HG02970 (cell line): ENCODE measurements around the gene SYNPR.
"Not testable (repeated sequence)": the region's sequence is repeated elsewhere in the genome, so short reads cannot be mapped to it uniquely, and the experiment has no call there.

Experiments
- ATAC-seq: cut with Tn5 transposase; IDR thresholded peaks from one replicate; pipeline ENCODE4 v1.9.1; 2021; ENCODE audit warnings: mild to moderate bottlenecking, moderate library complexity, moderate number of reproducible peaks; ENCODE audit not compliant: unreplicated experiment, low FRiP score

The SYNPR gene

DNA sequence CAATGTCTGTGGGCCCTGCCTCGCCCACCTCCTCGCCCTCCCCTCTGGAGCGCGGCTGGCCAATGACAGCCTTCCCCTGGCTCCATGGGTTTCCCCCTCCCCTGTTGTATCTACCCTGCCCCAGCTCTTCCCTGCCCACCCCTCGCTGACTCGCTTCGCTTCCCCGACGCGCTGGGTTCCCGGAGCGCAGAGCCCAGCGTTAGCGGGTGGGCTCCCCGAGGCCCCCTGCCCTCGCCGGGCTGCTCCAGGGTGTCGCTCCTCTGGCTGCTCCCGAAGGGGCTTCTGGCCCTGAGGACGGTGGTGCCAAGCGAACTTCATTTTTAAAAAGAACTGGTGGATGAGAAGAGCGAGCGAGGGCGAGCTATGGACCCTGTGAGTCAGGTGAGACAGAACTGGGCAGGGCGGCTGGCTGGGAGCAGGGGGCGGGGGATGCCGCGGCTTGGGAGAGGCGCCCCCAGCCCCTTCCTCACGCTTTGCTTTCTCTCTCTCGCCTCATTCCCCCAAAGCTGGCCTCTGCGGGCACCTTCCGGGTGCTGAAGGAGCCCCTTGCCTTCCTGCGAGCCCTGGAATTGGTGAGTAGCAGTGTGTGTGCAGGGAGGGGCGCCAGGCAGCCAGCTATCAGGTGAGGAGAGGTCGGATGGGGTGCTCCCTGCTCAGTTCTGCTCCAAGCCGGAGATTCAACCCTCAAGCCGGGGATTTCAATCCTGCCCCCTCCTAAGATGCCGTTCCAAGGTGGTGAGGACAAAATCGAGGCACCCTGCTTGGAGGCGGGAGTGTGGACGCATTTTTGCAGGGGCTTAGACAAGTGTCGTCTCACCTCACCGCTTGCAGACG, at the start of gene SYNPR:
SYNPR (plus strand) TSS at position 138 of the 834 bp plus-strand sequence.
- no peak for ATAC-seq

DNA sequence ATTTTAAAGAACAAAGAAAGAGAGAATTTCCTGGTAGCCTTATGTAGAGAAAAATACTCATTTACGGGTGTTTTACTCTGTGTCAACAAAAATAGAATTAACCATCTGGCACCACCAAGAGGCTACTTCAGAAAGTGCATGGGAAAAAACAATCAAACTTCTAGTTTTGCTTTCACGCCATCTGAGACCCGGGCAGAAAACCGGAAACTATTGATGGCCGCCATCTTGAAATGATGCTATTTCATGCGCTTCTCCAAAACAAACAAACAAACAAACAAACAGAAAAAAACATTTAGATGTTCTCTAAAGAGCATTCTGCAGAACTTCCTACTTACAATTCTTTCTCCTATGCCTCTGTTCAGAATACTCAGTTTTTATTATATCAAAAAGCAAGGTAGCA, 49.4 kb upstream of the SYNPR start:
- peak; percentile 54 for ATAC-seq

DNA sequence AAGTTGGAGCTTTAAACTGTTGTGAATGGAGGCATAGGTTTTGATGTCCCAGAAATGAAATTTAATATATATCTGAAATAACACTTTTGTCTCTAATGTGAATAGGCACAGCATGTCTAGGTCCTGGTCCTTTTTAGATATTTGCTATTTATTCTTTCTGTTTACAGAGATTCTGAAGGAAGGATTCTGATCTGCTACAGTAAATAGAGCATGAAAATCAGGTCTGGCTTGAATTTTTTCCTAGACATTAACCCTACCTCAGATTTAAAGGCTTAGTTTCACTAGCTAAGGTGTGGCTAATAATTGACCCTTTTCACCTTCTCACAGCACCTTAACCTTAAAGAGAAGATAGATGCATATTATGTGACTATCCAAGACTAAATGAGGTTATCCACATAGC, 48.0 kb upstream of the SYNPR start:
- ATAC-seq: no peak

- no peak for ATAC-seq
Measured at GRCh38 chr3:63231643-63232042, 46.5 kb upstream of the SYNPR start.

GRCh38 chr3:63232764-63233396, 45.2 kb upstream of the SYNPR start:
- no peak for ATAC-seq

DNA sequence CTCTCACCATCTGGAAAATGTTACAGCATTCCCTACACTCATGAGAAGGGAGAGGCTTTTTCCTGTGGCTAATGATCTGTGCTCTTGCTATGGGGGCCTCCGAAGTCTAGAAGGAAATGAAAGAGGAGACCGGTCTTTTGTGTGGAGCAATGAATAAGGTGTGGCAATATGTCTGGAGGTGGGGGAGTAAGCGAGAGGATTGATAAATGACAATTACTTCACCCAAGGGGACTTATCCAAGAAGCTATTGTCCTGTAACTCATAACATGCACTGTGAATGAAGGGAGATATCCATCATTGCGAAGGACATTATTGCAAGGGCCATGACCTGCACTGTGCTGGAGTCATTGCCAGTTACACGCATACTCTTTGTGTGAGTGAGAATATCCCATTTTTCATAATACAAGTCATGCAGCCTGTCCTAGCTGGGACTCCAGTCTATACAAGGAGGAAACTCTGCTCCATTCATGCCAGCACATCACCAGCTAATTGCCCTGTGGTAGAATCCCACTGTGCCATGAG, 37.7 kb upstream of the SYNPR start:
- no peak for ATAC-seq

DNA sequence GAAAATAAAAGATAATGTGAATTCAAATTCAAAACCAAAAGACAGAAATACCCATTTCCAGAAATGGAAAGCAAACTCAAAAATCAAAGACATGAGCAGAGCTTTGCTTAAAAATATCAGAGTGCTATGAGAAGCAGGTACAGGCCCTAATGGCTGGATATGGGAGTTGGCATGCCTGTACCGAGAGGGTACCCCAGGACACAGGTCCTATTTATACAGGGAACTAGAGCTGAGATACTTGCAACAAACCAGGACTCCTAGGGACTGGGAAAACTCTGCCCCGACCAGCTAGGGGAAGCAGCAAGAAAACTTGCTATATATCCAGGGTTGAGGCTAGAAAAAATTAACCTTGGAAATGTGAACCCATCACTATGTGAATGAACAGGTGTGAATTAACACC, 36.0 kb upstream of the SYNPR start:
- ATAC-seq: no peak

GRCh38 chr3:63244486-63244885, 33.6 kb upstream of the SYNPR start:
- no peak for ATAC-seq

- ATAC-seq: no peak
Measured at GRCh38 chr3:63245726-63246241, 32.3 kb upstream of the SYNPR start.

- no peak for ATAC-seq
Measured at GRCh38 chr3:63248015-63248414, 30.1 kb upstream of the SYNPR start.

DNA sequence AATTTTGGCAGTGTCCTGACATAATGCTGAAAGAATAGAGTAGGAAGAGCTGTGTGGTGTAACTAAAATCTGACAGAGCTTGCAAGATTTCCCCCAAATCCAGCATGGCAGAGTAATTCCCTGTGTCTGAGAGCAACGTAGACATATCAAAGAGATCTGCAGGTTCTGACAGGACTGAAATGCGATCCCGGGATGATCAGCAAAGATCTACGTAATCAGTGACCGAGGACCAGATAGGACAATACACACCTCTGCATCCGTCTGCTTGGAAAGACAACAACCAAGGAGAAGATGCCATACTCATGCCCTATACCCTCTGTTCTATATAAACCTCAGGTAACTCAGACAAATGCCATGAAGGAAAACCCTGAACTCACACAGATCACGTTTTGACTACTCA, 26.6 kb upstream of the SYNPR start:
- ATAC-seq: no peak

DNA sequence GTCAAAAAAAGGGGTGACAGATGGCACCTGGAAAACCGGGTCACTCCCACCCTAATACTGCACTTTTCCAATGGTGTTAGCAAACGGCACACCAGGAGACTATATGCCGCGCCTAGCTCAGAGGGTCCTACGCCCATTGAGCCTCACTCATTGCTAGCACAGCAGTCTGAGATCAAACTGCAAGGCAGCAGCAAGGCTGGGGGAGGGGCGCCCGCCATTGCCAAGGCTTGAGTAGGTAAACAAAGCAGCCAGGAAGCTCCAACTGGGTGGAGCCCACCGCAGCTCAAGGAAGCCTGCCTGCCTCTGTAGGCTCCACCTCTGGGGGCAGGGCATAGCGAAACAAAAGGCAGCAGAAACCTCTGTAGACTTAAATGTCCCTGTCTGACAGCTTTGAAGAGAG, 22.3 kb upstream of the SYNPR start:
- ATAC-seq: not testable (repeated sequence)

GRCh38 chr3:63264716-63265115, 13.4 kb upstream of the SYNPR start:
- no peak for ATAC-seq

DNA sequence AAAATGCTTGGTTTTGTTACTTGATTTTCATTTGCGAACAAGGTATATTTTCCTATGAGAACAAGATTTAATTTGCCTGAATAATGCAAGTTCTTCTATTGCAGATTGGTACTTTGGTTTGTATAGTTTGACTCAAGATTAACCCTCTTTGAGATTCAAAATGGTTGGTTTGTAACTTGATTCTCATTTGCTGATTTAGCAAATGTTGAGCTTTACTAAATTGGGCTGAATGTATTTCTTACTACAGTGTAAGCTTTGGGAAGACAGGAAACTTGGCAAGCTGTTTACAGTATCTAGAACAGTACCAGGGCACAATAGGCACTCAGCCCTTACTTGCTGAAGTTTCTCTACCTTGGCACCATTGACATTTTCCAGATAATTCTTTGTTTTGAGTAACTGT, 3.7 kb upstream of the SYNPR start:
- ATAC-seq: no peak

- no peak for ATAC-seq
Measured at GRCh38 chr3:63279005-63279841, 1.1 kb downstream of the SYNPR start.

GRCh38 chr3:63287610-63288009, 9.5 kb downstream of the SYNPR start:
- no peak for ATAC-seq

- no peak for ATAC-seq
Measured at GRCh38 chr3:63290686-63291085, 12.6 kb downstream of the SYNPR start.

GRCh38 chr3:63294332-63294731, 16.2 kb downstream of the SYNPR start:
- no peak for ATAC-seq

- no peak for ATAC-seq
Measured at GRCh38 chr3:63295356-63295755, 17.2 kb downstream of the SYNPR start.

GRCh38 chr3:63295806-63296205, 17.7 kb downstream of the SYNPR start:
- ATAC-seq: no peak

DNA sequence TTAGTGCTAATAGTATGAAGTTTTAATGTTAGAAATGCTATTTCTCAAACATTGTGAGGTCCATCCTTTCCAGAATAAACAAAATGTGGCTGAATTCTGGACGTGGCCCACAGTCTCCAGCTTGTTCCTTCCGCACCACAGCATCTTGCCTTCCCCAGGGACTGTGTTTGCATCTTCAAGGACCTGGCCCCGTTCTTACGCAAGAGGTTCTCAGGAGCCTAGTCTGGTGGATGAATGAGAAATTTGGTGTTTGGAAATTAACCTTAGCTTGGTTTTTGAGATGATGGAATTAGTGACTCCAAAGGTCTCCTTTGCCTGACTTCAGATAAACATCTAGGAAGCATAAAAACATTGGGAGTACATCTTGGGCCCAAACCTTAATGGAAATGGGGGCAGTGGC, 18.1 kb downstream of the SYNPR start:
- ATAC-seq: no peak
